HG03095 (cell line): ENCODE measurements around the gene CEP350.
A peak's percentile ranks its signal among the peaks of the same experiment; 100 is the strongest.

Source experiments
- ATAC-seq: cut with Tn5 transposase; IDR thresholded peaks from one replicate; pipeline ENCODE4 v1.9.1; 2021; ENCODE audit warnings: moderate library complexity; ENCODE audit not compliant: unreplicated experiment

The CEP350 gene

GRCh38 chr1:179954493-179955286 lies at the start of gene CEP350:
Gene CEP350, plus strand, starts transcription at chr1:179954810. Its CDS starts 31,372 bp downstream, at chr1:179986182.
- ATAC-seq, result peak; percentile 88

GRCh38 chr1:179910934-179911333 lies 43.7 kb upstream of the CEP350 start:
- no peak for ATAC-seq

GRCh38 chr1:179911812-179912211 lies 42.8 kb upstream of the CEP350 start:
- no peak for ATAC-seq

- no peak for ATAC-seq
Measured at GRCh38 chr1:179917601-179918429, 36.8 kb upstream of the CEP350 start.

GRCh38 chr1:179921472-179921871 lies 33.1 kb upstream of the CEP350 start:
- no peak for ATAC-seq

- ATAC-seq, result no peak
Measured at GRCh38 chr1:179921981-179922872, 32.4 kb upstream of the CEP350 start.

- ATAC-seq, result no peak
Measured at GRCh38 chr1:179923029-179923428, 31.6 kb upstream of the CEP350 start.

GRCh38 chr1:179924268-179924667 lies 30.3 kb upstream of the CEP350 start:
- ATAC-seq, result no peak

- ATAC-seq, result no peak
Measured at GRCh38 chr1:179925302-179925701, 29.3 kb upstream of the CEP350 start.

- ATAC-seq, result no peak
Measured at GRCh38 chr1:179925922-179926849, 28.4 kb upstream of the CEP350 start.

- ATAC-seq, result no peak
Measured at GRCh38 chr1:179926850-179927205, 27.8 kb upstream of the CEP350 start.

- ATAC-seq, result no peak
Measured at GRCh38 chr1:179929955-179930798, 24.4 kb upstream of the CEP350 start.

- no peak for ATAC-seq
Measured at GRCh38 chr1:179930867-179931266, 23.7 kb upstream of the CEP350 start.

- no peak for ATAC-seq
Measured at GRCh38 chr1:179933219-179933618, 21.4 kb upstream of the CEP350 start.

- no peak for ATAC-seq
Measured at GRCh38 chr1:179935909-179936496, 18.6 kb upstream of the CEP350 start.

GRCh38 chr1:179937668-179938254 lies 16.8 kb upstream of the CEP350 start:
- ATAC-seq, result no peak

- ATAC-seq, result no peak
Measured at GRCh38 chr1:179938752-179939151, 15.9 kb upstream of the CEP350 start.

- no peak for ATAC-seq
Measured at GRCh38 chr1:179939941-179940340, 14.7 kb upstream of the CEP350 start.
